ENCODE measurements around the gene TIMM17B.
A peak's percentile ranks its signal among the peaks of the same experiment; 100 is the strongest.
"Not testable (repeated sequence)": the region's sequence is repeated elsewhere in the genome, so short reads cannot be mapped to it uniquely, and the experiment has no call there.

The TIMM17B gene

DNA sequence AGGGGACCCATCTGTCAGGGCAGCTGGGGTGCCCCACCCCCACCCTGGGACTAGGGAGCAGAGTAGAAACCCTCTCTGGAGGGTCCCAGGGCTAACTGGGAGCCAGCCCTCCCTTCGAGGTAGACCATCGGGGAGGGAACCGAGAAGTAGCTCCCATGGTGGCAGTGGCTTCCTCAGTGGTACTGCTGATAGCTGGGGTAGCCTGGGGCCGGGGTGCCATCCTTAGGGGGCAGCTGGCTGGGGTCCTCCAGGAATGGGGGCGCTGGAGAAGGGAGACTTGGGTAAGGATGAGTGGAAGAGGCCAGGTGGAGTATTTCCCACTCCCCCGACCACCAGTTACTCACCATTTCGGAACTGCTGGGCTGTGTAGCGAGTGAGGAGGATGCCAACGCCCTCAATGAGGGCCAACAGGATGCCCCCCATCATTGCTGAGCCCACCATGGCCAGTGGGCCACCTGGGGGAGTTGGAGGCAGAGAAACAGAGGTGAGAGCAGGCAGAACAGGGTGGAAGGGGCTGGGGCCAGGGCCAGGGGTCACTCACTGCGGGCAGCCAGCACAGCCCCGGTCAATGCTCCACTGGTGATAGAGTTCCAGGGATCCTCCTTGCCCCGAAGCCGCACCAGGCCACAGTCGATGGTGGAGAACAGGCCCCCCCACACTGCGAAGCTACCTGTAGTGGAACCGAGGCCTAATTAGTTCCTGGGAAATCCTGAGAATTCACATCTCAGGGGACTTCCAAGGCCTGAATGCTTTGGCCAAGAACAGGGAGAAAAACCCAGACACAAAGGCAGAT, 3.8 kb downstream of the TIMM17B start:
- no peak for DNase-seq (ENCODE audit: low read depth)

DNA sequence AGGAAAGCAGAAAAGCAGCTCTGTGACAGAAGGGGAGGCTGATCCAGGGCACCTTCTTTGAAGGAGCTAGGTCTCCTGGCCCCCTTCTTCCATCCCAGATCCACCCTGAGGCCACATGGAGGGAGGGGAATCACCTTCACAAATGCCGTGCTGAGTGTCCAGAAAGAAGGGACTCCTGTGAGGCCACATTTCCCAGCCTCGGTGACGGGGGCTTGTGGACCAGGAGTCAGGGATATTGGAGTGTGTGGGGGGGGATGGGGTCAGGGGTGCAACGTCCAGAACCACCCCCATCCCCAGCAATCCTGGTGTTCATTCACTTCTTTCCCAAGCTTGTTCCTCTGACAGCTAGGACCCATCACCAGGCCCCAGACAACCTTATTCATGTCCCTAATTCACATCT, 4.7 kb downstream of the TIMM17B start:
- DNase-seq (ENCODE audit: low read depth): no peak

DNA sequence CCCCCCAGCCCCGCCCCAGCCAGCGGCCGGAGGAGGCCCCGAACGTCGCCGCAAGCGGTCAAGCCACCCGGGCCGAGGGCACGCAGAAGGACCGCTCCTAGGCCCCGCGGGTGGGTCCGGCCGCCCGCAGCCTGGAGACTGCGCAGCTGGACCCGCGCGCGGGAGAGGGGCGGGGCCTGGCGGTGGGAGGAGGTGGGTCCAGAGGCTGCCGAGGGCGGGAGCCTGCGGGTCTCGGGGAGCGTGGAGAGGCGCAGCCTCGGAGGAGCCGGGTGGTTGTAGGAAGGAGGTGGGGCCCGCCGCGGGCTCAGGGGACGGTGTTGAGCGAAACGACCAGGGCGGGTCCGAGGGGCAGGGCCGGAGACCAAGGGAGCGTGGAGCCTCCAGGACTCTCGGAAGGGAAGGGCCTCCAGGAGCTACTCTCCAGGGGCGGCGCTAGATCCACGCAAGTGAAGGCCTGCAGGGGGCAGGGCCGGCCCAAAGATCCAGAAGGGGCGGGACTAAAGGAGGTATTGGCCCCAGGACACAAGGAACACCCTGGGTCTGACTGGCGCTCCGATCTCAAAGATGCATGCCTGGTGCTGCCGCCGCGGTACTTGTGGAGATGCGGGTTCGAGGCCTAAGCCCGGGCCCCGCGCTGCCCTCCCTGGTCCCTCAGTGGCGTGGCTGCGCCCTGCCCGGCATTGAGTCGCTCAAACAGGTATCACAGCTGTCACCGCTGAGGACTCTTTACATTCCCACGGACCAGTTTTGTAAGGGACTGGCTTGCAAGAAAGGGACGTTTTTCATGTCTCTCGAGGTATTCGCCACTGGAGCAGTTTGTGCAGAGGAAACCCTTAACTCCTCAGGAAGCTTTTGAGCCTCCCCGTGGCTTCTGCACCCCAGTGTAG, 5.9 kb downstream of the TIMM17B start:
- DNase-seq (ENCODE audit: low read depth): peak; percentile 85

DNA sequence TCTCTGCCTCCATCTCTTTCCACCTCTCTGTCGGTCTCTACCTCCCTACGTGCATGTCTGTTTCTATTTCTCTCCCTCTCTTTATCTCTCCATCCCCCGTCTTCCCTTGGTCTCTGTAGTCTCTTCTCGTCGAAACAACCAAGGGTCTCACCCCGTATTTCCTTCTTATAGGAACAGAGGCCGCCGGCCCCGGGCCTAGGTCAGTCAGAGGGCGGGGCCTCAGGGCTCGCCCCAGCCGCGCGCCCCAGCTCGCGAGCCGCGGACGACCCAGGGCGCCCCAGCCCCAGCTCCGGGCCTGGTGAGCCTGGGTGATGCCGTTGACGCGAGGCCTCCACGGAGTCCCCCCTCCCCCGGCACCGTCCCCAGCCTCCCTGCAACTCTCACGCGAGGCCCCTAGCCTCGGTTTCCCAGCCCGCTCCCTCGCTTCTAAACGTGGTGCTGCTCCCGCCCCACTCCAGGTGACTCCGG, 6.6 kb downstream of the TIMM17B start:
- no peak for DNase-seq (ENCODE audit: low read depth)

DNA sequence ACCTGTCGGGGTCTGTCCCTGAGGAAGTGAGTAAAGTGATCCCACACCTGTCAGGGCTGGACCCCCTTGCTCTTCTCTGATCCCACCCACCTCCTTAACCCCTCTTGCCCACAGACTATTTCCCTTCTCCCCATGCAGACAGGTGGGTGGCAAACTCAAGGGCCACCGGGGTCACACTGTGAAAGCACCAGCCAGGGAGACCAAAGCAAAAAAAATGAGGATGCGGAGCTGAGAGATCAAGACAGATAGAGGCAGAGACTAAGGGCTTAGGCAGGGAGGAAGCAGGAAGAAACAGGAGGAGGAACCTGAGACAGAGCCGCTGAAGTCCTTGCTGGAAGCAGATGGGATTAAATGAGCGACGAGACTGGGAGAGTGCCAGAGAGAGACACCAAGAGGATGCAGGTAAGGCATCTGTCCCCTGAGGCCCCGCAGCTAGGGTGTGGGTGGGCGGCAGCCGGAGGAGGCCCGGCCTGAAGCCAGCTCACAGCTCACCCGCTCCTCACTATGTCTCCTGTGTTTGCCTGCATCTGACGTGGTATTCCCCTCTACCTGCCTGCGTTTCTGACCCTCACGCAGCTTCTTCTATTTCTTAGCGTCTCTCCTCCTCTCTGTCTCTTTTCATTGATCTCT, 7.2 kb downstream of the TIMM17B start:
- DNase-seq (ENCODE audit: low read depth): no peak

DNA sequence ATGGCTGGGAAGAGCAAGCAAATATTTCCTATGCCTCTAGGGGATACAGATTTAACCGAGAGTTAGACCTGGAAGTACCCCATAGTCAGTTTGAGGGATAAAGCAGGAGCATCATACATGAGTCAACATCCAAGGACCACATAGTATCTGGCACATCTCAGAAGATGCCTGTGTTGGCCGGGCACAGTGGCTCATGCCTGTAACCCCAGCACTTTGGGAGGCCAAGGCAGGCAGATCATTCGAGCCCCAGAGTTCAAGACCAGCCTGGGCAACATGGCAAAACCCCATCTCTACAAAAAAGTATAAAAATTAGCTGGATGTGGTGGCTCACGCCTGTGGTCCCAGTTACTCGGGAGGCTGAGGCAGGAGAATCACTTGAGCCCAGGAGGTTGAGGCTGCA, 11.0 kb downstream of the TIMM17B start:
- not testable (repeated sequence) for DNase-seq (ENCODE audit: low read depth)

DNA sequence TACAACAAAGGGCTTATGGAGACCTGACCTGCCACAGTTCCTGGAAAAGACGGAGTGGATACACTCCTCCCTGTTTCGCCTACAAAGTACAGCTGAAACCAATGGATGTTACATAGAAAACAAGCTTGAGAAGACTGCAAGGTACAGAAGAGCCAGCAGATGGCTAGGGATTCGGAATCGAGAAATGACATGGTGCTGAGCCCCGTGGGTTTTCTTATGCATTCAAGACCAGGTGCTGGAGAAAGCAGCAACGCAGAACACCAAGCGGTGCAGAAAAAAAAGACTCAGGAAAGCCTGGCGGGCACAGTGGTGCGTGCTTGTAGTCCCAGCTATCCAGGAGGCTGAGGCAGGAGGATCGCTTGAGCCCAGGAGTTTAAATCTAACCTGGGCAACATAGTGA, 13.8 kb downstream of the TIMM17B start:
- DNase-seq (ENCODE audit: low read depth): no peak

DNA sequence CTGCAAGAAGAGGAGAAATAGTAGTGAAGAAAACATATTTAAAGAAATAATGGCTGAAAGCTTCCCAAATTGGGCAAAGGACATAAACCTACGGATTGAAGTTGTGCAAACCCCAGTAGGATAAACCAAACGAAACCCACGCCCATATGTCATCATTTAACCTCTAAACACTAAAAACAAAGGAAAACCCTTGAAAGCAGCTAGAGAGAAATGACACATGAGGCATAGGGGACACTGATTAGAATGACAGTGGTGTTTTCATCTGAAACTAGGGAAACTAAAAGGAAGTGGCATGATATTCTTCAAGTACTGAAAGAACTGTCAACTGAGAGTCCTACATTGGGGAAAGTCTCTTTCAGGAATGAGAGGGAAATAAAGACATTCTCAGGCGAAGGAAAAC, 20.6 kb downstream of the TIMM17B start:
- DNase-seq (ENCODE audit: low read depth): not testable (repeated sequence)

DNA sequence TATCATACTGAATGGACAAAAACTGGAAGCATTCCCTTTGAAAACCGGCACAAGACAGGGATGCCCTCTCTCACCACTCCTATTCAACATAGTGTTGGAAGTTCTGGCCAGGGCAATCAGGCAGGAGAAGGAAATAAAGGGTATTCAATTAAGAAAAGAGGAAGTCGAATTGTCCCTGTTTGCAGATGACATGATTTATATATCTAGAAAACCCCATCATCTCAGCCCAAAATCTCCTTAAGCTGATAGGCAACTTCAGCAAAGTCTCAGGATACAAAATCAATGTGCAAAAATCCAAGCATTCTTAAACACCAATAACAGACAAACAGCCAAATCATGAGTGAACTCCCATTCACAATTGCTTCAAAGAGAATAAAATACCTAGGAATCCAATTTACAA, 25.6 kb downstream of the TIMM17B start:
- DNase-seq (ENCODE audit: low read depth): not testable (repeated sequence)

DNA sequence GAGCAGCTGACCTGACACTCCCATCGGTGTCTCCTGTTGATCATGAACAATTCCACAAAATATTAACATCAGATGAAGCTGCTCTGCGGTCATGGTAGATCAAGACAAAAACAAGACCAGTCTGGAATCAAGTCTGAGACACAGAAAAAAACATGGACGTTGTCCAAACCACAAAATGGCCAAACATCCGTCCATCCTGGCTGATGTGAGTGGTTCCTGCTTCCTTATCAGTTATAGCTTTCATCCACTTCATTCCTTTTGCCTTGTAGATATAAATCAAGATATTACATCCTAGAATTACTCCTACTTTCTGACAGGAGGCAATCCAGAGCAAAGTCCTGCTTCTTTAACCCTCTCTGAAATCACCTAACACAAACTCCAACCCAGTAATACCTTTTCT, 33.4 kb downstream of the TIMM17B start:
- peak; percentile 86 for DNase-seq (ENCODE audit: low read depth)

DNA sequence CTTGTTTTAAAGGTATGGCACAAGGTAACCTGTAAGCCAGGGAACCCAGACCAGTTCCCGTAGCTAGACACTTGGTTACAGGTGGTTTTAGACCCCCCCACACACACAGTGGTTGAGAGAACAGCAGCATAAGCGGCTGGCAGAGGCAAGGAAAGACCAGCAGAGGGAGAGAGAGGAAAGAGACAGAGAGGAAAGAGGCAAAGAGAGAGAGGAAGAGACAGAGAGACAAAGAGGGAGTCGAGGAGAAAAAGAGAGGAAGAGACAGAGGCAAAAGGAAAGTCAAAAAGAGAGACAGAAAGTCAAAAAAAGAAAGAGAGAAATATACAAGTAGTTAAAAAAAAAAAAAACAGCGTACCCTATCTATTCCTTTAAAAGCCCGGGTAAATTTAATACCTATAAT, 42.7 kb downstream of the TIMM17B start:
- peak; percentile 15 for DNase-seq (ENCODE audit: low read depth)

DNA sequence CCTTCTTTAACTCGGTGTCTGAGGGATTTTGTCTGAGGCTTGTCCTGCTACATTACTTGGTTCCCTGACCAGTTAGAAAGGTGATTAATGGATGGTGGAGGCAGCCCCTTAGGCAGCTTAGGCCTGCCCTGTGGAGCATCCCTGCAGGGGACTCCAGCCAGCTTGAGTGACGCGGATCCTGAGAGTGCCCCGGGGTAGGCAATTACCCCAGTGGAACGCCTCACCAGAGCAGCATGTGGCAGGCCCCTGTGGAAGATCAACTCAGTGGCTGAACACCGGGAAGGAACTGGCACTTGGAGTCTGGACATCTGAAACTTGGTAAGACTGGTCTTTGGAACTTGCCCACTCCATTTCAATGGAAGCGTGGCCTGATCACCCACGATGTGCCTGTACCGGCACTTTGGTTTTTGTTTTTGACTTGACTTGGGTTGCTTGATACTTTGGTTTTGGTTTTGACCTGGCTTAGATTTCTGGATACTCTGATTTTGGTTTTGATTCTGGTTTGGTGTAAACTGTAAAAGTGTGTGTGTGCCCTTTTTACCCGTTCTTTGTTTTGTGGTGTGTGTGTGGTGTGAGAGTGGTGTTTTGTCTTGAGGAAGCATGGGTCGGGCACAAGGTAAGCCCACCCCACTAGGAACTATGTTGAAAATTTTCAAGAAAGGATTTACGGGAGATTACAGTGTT, 43.3 kb downstream of the TIMM17B start:
- DNase-seq (ENCODE audit: low read depth): not testable (repeated sequence)

DNA sequence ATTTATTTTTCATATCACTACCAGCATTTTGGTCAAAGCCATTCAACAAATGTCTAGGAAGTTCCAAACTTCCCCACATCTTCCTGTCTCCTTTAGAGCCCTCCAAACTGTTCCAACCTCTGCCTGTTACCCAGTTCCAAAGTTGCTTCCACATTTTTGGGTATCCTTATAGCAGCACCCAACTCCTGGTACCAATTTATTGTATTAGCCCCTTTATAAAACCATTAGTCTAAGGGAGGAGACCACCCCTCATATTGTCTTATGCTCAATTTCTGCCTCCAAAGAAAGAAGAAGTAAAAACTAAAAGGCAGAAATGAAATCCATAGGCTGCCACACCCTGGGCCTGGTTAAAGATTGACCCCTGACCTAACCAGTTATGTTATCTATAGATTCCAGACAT, 44.1 kb downstream of the TIMM17B start:
- DNase-seq (ENCODE audit: low read depth): not testable (repeated sequence)

DNA sequence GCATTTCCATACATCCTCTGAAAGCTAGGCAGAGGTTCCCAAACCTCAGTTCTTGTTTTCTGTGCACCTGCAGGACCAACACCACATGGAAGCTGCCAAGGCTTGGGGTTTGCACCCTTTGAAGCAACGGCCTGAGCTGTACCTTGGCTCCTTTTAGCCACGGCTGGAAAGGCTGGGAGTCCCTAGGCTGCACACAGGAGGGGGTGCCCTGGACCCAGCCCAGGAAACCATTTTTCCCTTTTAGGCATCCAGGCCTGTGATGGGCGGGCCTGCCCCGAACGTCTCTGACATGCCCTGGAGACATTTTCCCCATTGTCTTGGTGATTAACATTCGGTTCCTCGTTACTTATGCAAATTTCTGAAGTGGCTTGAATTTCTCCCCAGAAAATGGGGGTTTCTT, 44.7 kb downstream of the TIMM17B start:
- no peak for DNase-seq (ENCODE audit: low read depth)

DNA sequence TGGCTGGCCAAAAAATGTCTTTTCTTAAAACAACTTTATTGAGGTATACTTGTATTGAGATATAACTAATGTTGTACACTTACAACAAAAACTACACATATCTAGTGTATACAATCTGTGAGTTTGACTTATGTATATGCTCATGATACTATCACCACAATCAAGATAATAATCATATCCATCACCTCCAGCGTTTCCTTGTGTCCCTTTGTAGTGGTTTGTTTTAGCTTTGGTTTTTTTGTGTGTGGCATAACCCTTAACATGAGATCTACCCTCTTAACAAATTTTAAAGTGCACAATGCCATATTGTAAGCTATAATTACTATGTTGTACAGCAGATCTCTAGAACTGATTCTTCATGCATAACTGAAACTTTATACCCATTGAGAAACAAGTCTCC, 48.7 kb downstream of the TIMM17B start:
- no peak for DNase-seq (ENCODE audit: low read depth)
